ENCODE results near the gene GTF3C1.

- TF ChIP-seq CTCF (IDR thresholded peaks at IDR 0.05), result no peak
- TF ChIP-seq TCF7L2 (IDR thresholded peaks at IDR 0.05; ENCODE audit: low read depth, low read length), result no peak
- TF ChIP-seq POLR2AphosphoS5 (IDR thresholded peaks at IDR 0.05; ENCODE audit: low read depth, low read length), result no peak
- no peak for TF ChIP-seq REST (IDR thresholded peaks at IDR 0.05; ENCODE audit: insufficient read depth in 1 of 2, low read depth in 2 of 2, low read length in 1 of 2)
- no peak for TF ChIP-seq SIN3A (IDR thresholded peaks at IDR 0.05; ENCODE audit: borderline replicate concordance, insufficient read depth, low read depth, low read length)
Observed at GRCh38 chr16:27431773-27432532, 117.8 kb downstream of the GTF3C1 start.

Measured in Panc1 (cell line).